Endothelial cell (in vitro differentiated cells): Measurements from ENCODE around the gene SMG9. TPM values are rescaled to one million over a fixed set of nuclear protein-coding genes. Genes with fewer than 3 reads are reported as not detected.

ENCODE experiments used
- DNase-seq: peaks from one replicate; pipeline ENCODE4 v3.0.0; 2021; ENCODE audit warnings: low spot score
- H3K27ac Mint-ChIP-seq: one replicate; pipeline ENCODE4 v1.8.0; 2021; ENCODE audit warnings: mixed read lengths, inconsistent platforms; ENCODE audit not compliant: unreplicated experiment
- H3K27me3 Mint-ChIP-seq: one replicate; pipeline ENCODE4 v1.8.0; 2021; ENCODE audit warnings: mild to moderate bottlenecking, moderate library complexity, mixed read lengths, inconsistent platforms; ENCODE audit not compliant: unreplicated experiment
- H3K36me3 Mint-ChIP-seq: one replicate; pipeline ENCODE4 v1.8.0; 2021; ENCODE audit warnings: mild to moderate bottlenecking, low read depth, mixed read lengths, inconsistent platforms; ENCODE audit not compliant: unreplicated experiment
- H3K4me1 Mint-ChIP-seq: one replicate; pipeline ENCODE4 v1.8.0; 2021; ENCODE audit warnings: mild to moderate bottlenecking, mixed read lengths, inconsistent platforms; ENCODE audit not compliant: unreplicated experiment
- H3K4me3 Mint-ChIP-seq: one replicate; pipeline ENCODE4 v1.8.0; 2021; ENCODE audit warnings: mild to moderate bottlenecking, mixed read lengths, inconsistent platforms; ENCODE audit not compliant: unreplicated experiment
- H3K9me3 Mint-ChIP-seq: one replicate; pipeline ENCODE4 v1.8.0; 2021; ENCODE audit warnings: mixed read lengths, inconsistent platforms; ENCODE audit not compliant: unreplicated experiment
- CTCF ChIP-seq: fragments of 200-600 bp; sonication (generic); IDR thresholded peaks from one replicate; pipeline ENCODE4 v1.5.0; 2021; ENCODE audit warnings: antibody characterized with exemption; ENCODE audit not compliant: unreplicated experiment
- total RNA-seq: library from RNA; stranded (reverse); fragmentation: NEBNext Ultra II Directional; extraction: Animal tissue kit (Norgen Biotek cat#: 25700); gene quantifications from one replicate; pipeline ENCODE4 v1.2.1, GENCODE V29; 2021; ENCODE audit not compliant: unreplicated experiment

SMG9 gene
- total RNA-seq, 1 donor from 2014 or later = 38.8 TPM

- H3K27ac Mint-ChIP-seq = no peak overlapping the region
- no peaks in the 10 kb centered on the region for H3K36me3 Mint-ChIP-seq
- peaks cover 7% of the 10 kb centered on the region for H3K9me3 Mint-ChIP-seq
- H3K27me3 Mint-ChIP-seq = peaks cover 2% of the 10 kb centered on the region
- no peak for DNase-seq
- no peak overlapping the region for H3K4me3 Mint-ChIP-seq
- H3K4me1 Mint-ChIP-seq = no peaks in the 10 kb centered on the region
- no peak for TF ChIP-seq CTCF
Observed at GRCh38 chr19:43692385-43692784, 62.4 kb downstream of the SMG9 start.

- peaks cover 7% of the 10 kb centered on the region for H3K9me3 Mint-ChIP-seq
- DNase-seq = no peak
- no peaks in the 10 kb centered on the region for H3K36me3 Mint-ChIP-seq
- H3K27ac Mint-ChIP-seq = no peak overlapping the region
- no peak overlapping the region for H3K4me3 Mint-ChIP-seq
- H3K27me3 Mint-ChIP-seq = peaks cover 5% of the 10 kb centered on the region
- TF ChIP-seq CTCF = no peak
- no peaks in the 10 kb centered on the region for H3K4me1 Mint-ChIP-seq
Observed at GRCh38 chr19:43691755-43692154, 63.0 kb downstream of the SMG9 start.

- peaks cover 5% of the 10 kb centered on the region for H3K27me3 Mint-ChIP-seq
- no peak overlapping the region for H3K27ac Mint-ChIP-seq
- no peak overlapping the region for H3K4me3 Mint-ChIP-seq
- no peak for TF ChIP-seq CTCF
- DNase-seq = no peak
- no peaks in the 10 kb centered on the region for H3K4me1 Mint-ChIP-seq
- peaks cover 7% of the 10 kb centered on the region for H3K9me3 Mint-ChIP-seq
- H3K36me3 Mint-ChIP-seq = no peaks in the 10 kb centered on the region
Observed at GRCh38 chr19:43690890-43691289, 63.9 kb downstream of the SMG9 start.

GRCh38 chr19:43690444-43690843, 64.3 kb downstream of the SMG9 start:
- Mint-ChIP-seq H3K27me3 (peaks cover 5% of the 10 kb centered on the region), H3K4me1 (no peaks in the 10 kb centered on the region), H3K36me3 (no peaks in the 10 kb centered on the region), H3K4me3 (no peak overlapping the region), H3K27ac (no peak overlapping the region), H3K9me3 (peaks cover 7% of the 10 kb centered on the region)
- TF ChIP-seq CTCF = no peak
- no peak for DNase-seq

GRCh38 chr19:43688059-43688701, 66.6 kb downstream of the SMG9 start:
- H3K4me3 Mint-ChIP-seq = no peak overlapping the region

More at GRCh38 chr19:43688059-43688701, 66.6 kb downstream of the SMG9 start:
- Mint-ChIP-seq H3K4me1 (no peaks in the 10 kb centered on the region), H3K9me3 (peaks cover 7% of the 10 kb centered on the region), H3K27ac (no peak overlapping the region), H3K36me3 (no peaks in the 10 kb centered on the region), H3K27me3 (peaks cover 5% of the 10 kb centered on the region)
- no peak for DNase-seq
- TF ChIP-seq CTCF = no peak
